Measurements from ENCODE around the gene NPAS3.

DNA sequence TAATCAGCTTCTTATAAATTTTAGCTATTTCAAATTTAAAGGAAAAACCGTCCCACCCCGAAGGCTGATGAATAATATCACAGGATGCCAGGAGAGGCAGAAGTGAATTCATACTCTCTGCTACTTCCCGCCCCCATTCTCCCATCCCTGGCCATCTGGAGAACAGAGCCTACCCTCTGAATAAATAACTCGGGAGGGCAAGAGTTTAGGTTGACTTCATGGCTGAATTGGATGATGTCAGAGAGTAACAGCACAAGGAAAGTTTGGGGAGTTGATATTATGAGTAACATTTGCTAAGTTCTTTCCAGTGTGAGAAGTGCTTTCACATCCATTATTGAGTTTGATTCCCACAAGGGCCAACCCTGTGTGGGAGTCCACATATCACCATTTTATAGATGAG lies 770.6 kb downstream of the NPAS3 start:
- TF ChIP-seq CTCF (IDR thresholded peaks at IDR 0.05 in 8 of 11, conservative IDR thresholded peaks at IDR 0.05 in 3 of 11) (no peak), POLR2A (IDR thresholded peaks at IDR 0.05) (no peak), POLR2AphosphoS5 (IDR thresholded peaks at IDR 0.05) (no peak)
